ENCODE data around the gene PRKG2.

DNA sequence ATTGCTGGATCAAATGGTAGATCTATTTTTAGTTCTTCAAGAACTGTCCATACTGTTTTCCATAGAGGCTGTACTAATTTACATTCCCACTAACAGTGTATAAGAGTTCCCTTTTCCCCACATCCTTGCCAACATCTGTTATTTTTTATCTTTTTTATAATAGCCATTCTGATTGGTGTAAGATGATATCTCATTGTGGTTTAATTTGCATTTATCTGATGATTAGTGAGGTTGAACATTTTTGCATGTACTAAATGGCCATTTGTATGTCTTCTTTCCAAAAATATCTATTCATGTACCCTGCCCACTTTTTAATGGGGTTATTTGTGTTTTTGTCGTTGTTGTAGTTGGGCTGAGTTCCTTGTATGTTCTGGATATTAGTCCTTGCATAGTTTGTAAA is 35.4 kb upstream of the PRKG2 start:
- no peak for TF ChIP-seq POLR2AphosphoS5 (IDR thresholded peaks at IDR 0.05; ENCODE audit: low read depth, low read length)
- TF ChIP-seq, protein P1, sequence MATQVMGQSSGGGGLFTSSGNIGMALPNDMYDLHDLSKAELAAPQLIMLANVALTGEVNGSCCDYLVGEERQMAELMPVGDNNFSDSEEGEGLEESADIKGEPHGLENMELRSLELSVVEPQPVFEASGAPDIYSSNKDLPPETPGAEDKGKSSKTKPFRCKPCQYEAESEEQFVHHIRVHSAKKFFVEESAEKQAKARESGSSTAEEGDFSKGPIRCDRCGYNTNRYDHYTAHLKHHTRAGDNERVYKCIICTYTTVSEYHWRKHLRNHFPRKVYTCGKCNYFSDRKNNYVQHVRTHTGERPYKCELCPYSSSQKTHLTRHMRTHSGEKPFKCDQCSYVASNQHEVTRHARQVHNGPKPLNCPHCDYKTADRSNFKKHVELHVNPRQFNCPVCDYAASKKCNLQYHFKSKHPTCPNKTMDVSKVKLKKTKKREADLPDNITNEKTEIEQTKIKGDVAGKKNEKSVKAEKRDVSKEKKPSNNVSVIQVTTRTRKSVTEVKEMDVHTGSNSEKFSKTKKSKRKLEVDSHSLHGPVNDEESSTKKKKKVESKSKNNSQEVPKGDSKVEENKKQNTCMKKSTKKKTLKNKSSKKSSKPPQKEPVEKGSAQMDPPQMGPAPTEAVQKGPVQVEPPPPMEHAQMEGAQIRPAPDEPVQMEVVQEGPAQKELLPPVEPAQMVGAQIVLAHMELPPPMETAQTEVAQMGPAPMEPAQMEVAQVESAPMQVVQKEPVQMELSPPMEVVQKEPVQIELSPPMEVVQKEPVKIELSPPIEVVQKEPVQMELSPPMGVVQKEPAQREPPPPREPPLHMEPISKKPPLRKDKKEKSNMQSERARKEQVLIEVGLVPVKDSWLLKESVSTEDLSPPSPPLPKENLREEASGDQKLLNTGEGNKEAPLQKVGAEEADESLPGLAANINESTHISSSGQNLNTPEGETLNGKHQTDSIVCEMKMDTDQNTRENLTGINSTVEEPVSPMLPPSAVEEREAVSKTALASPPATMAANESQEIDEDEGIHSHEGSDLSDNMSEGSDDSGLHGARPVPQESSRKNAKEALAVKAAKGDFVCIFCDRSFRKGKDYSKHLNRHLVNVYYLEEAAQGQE (IDR thresholded peaks at IDR 0.05; ENCODE audit: insufficient read depth in 1 of 2, low read depth in 2 of 2, low read length in 2 of 2): no peak
- no peak for TF ChIP-seq TAF1 (IDR thresholded peaks at IDR 0.05; ENCODE audit: borderline replicate concordance, insufficient read depth, low read length)
